ENCODE results near the gene AFF2.

Gene AFF2

GRCh38 chrX:148537556-148538182 lies 37.3 kb downstream of the AFF2 start:
- DNase-seq, result no peak

- DNase-seq, result no peak
These were observed 38.2 kb downstream of the AFF2 start for GRCh38 chrX:148538582-148538981.

DNA sequence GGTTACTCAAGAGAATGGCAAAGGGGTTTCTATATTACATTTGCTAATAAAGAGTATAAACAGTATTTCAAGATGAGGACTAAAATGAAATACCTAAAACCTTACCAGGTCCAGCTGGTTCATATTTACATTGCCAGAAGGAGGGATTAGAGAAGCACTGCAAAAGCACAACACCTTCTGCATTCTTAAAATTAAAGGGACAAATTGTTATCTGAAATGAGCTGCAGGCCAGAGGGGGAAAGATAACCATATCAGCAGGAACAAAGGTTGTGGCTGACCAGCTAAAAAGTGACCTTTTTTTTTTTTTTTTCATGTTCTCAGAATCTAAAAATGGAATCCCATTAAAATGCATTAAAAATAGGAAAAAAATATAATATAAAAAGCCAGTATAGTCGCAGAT lies 39.7 kb downstream of the AFF2 start:
- DNase-seq, result no peak

DNA sequence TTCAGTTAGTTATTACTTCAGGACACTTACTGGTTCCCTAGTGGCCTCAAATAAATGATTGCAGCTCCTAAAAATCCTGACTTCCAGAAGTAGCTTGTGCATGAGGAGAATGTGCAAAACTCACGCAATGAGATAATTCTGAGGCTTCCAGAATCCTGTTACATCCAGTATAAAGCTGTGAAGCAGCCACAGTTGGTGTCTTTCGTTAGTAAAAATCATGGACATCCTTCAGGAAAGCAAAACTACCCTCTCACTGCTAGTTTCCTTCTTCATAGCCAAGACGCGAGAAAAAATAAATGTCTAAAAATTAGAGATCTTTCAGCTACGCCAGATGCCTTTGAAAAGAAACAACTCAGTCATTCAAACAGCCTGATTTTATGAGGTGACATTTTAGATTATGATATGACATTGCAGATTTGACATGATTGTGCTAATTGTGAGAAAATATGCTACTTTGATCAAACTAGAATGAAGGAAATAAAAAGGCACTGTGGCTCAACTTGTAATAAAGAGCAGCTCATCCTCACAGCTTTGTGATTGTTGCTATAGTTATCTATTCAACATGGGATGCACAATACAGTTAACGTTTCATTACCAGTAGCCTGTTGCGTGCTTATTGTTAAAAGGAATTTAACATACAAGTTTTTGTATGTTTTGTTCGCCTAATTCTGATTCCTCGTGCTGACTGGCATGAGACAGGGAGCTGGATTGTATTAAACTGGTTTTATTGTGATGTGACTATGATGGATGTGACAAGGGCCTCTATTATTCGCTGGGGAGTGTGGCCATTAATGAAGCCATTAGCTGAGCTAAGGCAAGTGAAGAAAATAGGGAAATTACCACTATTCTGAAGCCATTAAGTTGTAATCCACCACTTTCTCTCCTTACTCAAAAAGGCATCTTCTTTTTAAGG lies 40.5 kb downstream of the AFF2 start:
- no peak for DNase-seq

DNA sequence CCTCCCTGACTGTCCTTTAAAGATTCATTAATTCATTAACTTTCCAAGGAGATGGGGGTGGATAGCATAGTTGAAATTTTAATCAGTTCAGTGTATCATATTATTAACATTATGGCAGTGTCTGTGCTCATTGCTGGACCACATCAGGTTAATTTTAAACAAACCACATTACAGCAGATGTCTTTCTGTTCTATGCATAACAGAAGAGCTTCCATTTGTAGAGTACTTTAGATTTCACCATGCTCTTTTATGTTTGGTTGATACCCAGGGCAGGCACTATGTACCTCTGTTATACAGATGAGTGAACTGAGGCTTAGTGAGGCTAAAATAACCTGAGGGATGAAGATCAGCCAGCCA lies 41.1 kb downstream of the AFF2 start:
- DNase-seq, result no peak

DNA sequence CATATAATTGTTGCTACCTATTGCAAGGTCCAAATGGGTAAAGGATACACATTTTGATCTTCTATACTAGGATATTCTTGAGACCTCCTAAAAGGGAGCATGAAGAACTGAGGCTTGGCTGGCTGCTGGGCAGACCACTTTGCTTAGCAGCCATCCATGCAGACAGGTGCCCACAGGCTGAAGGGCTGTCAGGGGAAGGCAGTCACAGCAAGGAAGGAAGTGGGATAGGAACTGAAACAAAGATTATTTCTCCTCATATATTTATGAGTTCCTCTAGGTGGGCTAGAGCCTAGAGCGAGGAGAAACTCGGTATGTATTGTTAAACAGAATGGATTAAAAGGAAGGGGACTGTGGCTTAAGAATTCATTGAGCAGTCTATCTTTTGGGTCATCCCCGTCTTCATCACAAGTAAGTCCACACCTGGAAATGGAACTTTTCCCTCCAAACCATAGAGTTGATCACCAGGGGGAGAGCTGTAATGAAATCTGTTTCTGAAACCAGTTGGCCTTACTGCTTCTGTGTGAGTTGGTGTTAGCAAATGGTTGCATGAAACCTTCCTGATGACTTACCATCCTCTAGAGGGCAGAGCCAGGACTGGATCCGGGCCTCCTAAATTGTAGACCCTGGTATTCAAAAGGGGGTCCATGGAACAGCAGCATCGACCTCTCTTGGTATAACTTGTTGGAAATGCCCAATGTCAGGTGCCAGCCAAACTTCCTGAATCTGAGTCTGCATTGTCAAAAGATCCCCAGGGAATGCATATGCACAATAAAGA lies 42.3 kb downstream of the AFF2 start:
- DNase-seq, result no peak

DNA sequence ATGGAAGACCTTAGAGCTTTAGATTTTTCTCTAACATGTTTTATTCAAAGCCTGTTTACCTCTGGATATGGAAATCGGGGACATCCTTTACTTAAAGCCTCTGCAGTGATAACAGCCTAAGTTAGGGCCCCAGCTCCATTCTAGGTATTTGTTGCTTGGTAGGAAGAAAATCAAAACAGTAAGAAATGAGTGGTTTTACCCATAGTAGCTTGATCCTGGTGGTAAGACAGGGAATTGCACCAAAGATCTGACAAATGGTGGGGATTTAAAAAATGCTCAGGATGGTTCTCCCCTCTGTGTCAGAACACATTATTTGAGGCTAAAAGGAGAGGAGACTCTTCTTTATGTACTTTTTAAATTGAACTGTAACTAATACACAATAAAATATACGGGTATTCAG lies 52.4 kb downstream of the AFF2 start:
- no peak for DNase-seq

- no peak for DNase-seq
These were observed 54.7 kb downstream of the AFF2 start for GRCh38 chrX:148555101-148555500.

- DNase-seq, result no peak
These were observed 55.3 kb downstream of the AFF2 start for GRCh38 chrX:148555571-148556243.

- no peak for DNase-seq
These were observed 56.1 kb downstream of the AFF2 start for GRCh38 chrX:148556498-148556897.

DNA sequence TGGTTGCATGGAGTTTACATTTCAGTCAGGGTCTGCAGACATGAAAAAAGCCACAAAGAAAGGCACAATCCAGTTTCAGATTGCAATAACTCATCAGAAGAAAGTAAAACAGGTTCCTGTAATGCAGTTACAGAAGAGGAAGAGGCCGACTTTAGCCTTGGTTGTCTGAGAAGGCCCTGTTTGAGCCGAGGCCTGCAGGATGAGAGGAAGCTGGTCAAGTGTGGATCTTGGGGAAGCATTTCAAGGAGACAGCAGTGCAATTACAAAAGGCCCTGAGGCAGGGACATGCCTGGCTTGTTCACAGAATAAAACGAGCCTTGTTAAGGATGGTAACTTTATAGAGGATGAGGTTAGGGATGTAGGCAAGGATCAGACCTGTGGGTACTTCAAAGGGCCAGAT lies 62.4 kb downstream of the AFF2 start:
- no peak for DNase-seq

- no peak for DNase-seq
These were observed 66.8 kb downstream of the AFF2 start for GRCh38 chrX:148567229-148567628.

DNA sequence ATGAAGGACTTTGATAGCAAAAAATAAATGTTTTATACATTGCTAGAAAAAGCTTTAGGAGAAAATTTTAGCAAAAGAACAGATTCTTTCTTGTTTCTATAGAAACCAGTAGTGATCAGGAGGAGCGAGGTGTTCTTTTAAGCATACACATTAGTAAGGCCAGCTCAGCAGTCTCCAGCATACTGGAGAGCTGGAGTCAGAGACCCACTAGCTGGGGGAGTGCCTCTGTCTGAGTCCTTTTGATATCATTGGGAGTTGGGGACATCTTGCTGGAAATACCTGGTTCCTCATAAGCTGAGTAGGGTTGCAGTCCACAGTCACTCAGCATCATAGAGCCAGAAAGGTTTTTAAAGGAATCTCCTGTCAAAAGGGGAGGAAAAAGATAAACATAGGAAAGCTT lies 67.4 kb downstream of the AFF2 start:
- no peak for DNase-seq

DNA sequence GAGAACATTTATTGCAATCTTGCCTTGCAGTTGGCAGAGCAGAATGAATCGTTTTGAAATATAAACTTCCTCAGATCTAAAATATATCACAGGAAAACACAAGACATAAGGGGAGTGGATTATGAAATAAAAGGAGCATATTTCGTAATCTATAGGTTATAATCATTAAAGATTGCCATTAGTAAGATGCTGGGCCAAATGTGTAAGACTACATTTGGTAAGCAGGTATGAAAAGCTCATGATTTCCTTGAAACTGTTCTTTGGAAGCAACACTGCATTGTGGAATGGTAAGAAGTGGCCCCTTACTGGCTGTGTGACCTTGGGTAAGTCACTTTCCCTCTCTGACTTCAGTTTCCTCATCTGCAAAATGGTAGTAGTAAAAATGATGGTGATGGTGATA lies 68.3 kb downstream of the AFF2 start:
- no peak for DNase-seq

DNA sequence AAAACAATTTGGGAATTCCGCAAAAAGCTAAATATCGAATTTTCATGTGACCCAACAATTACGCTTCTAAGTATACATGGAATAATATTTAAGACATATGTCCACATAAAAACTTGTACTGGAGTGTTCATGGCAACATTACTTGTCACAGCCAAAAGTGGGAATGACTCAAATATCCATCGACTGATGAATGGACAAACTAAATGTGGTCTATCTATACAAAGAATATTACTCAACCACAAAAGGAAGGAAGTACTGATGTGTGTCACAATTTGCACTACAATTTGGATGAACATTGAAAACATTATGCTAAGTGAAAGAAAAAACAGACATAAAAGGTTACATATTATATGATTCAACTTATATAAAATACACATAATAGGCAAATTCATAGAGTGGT lies 71.9 kb downstream of the AFF2 start:
- no peak for DNase-seq

- DNase-seq, result no peak
These were observed 72.7 kb downstream of the AFF2 start for GRCh38 chrX:148573119-148573518.

DNA sequence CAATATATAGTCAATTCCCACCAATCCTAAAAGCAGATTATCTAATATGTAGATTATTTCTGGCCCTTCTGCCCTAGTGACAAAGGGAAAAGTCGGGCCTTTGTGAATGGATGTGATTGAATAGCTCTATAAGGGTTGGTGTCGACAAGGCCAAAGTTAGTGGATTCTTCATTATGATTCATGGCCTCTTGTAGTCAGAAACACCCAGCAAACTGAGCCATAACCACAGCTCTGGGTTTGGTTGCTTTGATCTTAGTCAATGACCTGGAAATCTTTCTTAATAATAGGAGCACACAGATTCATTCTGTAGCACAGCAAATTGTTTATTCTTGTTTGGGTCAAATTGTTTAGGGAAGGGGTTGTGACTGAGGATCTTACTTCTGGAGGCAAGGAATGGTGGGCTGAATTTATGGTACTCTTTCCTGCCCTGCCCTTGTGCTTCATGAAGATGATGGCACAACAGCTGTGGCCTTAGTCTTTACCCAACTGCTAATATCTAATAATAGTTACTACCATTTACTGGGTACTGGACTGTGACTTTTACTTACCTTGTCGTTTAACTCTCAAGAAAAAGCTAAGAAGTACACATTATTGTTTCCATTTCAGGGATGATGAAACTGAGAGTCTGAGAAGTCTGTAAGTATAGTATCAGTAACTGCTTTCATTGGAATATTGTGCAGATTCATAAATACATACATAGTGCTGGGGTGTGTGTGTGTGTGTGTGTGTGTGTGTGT lies 74.0 kb downstream of the AFF2 start:
- no peak for DNase-seq

- DNase-seq, result no peak
These were observed 76.0 kb downstream of the AFF2 start for GRCh38 chrX:148576396-148576795.

DNA sequence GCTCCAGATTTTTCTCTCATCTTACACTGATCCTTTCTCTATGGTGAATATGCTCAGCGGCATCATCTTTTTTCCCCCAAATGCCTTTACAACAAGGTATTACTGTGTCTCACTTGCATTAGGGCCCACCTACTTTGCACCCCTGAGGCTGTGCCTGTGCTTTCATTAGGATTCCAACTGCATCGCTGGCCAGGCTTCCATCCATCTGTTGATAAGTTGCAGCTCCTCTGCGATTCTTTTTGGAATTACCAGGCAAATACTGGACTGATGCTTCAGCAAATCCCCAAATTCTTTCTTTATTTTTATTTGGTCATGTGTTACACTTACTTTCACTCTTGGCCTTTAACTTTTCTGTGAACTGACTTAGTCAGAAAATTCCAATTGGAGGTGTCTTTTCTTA lies 77.3 kb downstream of the AFF2 start:
- DNase-seq, result no peak

GRCh38 chrX:148580016-148580415 lies 79.6 kb downstream of the AFF2 start:
- DNase-seq, result no peak

DNA sequence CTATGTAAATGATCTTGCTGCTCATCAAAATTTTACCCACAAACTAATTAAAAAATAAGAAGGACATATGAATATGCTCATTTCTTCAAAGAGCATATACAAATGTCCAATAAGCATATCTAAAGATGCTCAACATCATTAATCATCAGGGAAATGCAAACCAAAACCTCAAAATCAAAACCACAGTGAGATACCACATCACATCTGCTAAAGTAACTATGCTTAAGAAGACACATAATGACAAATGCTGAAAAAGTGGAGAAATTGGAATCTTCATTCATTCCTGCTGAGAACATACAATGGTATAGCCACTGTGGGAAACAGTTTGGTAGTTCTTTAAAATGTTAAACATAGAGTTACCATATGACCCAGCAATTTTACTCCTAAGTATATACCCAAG lies 81.9 kb downstream of the AFF2 start:
- DNase-seq, result no peak

GRCh38 chrX:148588649-148589310 lies 88.4 kb downstream of the AFF2 start:
- no peak for DNase-seq

Measured in SIG-M5 (cell line).